Stimulated activated CD8-positive, alpha-beta memory T cell treated with anti-CD3 and anti-CD28 coated beads, Interleukin-4, amount 100 ng/mL, for 1 hour (primary cell): Measurements from ENCODE around the gene SELP.
"Not testable (repeated sequence)": the region's sequence is repeated elsewhere in the genome, so short reads cannot be mapped to it uniquely, and the experiment has no call there.

Source experiments
- DNase-seq, 2 donors: peaks; one replicate each; pipeline ENCODE4 v3.0.0-alpha.2; 2020; ENCODE audit warnings: low read depth in 2 of 2, low spot score in 1 of 2

SELP gene

DNA sequence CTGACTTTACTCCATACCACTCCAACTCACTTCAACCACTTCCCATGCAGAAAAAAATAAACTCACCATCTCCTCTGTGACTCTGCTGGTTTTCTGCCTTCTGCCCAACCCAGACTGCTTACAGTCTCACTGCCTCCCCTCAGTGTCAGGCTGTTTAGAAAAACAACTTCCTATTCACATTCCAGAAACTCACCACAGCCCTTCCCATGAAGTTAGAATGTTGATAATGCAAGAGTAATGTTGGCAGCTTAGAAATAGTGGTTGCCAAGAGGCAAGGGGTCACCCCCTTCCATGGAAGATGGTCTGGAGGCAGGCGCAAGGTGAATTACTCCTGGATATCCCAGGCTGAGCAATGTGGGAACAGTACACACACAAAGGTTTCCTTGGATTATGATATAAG lies at the start of gene SELP:
Gene SELP (minus strand): TSS at position 119 of the 400 bp plus-strand sequence. CDS start 50 bp downstream, at position 69.
- DNase-seq, result no peak

DNA sequence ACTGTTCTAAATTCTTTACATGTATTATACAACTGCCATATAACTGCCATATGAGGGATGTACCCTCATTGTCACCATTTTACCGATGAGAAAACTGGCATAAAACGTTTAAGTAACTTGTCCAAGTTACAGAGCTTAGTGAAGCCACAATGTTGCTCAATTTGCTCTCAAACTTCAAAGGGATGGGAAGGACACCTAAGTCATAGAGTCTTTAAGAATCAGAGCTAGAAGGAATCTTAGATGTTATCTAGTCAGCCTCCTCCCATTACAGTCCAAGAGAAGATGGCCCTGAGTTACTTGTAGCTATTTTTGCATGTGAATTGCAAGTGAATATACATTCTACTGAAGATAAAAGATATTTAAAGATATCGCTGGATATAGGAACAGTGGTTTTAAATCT lies 49.8 kb upstream of the SELP start:
- DNase-seq, result no peak

DNA sequence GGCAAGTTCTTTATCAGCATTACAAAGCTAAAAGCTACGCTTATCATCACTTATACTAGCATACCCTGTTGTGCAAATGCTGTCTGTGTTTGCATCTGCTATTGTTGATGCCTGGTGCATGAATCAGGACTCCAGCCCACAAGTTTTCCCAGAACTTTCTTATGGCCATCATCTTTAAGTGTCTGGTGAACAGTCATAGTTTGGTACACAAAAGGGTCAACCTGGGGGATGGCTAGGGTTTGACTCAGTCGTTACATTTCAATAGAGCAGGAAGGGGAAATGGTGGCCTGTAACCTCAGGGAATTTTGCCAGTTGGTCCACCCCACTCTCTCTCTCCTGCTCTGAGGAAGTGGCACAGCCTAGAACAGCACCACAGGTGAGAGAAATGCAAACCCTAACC lies 46.1 kb upstream of the SELP start:
- no peak for DNase-seq

DNA sequence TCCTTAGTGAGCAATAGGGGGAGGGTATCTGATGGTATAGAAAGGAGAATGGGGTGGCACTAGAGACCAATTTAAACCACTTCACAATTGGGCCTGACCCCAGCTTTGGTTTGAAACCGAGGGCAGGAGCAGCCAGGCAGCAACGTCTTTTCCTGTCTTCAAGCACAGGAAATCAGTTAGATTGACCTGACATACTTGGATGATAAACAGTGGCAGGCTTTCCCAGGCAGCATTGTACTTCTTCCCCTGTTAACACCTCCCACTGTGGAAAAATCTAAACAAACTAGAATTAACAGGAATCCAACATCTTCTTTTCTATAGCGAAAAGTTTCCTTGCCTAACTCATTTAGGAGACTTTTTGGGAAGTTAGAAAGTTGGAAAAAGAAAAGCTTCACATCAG lies 40.9 kb upstream of the SELP start:
- no peak for DNase-seq

DNA sequence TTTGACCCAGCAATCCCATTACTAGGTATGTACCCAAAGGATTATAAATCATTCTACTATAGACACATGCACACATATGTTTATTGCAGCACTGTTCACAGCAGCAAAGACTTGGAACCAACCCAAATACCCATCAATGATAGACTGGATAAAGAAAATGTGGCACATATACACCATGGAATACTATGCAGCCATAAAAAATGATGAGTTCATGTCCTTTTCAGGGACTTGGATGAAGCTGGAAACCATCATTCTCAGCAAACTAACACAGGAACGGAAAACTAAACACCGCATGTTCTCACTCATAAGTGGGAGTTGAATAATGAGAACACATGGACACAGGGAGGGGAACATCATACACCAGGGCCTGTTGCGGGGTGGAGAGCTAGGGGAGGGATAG lies 40.3 kb upstream of the SELP start:
- not testable (repeated sequence) for DNase-seq

DNA sequence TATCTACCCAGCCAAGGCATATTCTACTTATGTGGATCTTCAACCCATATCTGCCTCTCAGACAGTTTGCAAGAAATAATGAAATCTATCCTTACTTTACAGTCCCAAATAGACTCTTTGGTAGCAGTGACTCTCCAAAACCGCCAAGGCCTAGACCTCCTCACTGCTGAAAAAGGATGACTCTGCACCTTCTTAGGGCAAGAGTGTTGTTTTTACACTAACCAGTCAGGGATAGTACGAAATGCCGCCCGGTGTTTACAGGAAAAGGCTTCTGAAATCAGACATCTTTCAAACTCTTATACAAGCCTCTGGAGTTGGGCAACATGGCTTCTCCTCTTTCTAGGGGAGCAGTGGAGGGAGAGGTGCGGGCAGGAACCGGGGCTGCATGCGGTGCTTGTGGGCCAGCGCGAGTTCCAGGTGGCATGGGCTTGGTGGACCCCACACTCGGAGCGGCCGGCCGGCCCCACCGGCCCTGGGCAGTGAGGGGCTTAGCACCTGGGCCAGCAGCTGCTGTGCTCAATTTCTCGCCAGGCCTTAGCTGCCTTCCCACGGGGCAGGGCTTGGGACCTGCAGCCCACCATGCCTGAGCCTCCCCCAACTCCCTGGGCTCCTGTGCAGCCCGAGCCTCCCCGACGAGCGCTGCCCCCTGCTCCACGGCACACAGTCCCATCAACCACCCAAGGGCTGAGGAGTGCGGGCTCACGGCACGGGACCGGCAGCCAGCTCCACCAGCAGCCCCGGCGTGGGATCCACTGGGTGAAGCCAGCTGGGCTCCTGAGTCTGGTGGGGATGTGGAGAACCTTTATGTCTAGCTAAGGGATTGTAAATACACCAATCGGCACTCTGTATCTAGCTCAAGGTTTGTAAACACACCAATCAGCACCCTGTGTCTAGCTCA lies 38.0 kb upstream of the SELP start:
- not testable (repeated sequence) for DNase-seq

DNA sequence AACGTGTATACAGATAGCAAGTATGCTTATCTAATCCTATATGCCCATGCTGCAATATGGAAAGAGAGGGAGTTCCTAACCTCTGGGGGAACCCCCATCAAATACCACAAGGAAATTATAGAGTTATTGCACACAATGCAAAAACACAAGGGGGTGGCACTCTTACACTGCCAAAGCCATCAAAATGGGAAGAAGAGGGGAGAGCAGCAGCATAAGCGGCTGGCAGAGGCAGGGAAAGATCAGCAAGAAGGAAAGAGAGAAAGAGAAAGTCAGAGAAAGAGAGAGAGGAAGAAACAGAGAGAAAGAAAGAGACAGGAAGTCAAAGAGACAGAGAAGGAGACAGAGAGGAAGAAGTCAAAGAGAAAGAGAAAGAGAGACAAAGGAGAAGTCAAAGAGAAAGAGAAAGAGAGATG lies 37.3 kb upstream of the SELP start:
- DNase-seq, result not testable (repeated sequence)

DNA sequence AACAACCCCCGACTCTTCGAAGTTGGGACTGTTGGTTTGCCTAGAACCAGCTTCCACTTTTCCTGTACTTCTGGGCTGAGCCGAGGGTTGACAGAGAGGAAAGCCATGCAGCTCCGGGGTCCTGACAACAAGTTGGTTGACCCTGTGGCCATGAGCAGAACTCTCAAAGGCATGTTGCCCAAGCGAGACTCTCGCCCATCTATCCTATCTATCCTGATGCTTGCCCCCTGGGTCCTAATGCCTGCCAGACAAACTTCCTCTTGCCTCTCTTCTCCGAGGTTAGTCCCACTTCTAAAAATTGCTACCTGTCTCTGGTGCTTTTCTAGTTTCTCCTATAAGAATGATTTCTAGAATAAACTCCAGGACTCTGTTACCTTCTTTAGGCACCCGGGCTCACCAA lies 32.8 kb upstream of the SELP start:
- DNase-seq, result not testable (repeated sequence)

DNA sequence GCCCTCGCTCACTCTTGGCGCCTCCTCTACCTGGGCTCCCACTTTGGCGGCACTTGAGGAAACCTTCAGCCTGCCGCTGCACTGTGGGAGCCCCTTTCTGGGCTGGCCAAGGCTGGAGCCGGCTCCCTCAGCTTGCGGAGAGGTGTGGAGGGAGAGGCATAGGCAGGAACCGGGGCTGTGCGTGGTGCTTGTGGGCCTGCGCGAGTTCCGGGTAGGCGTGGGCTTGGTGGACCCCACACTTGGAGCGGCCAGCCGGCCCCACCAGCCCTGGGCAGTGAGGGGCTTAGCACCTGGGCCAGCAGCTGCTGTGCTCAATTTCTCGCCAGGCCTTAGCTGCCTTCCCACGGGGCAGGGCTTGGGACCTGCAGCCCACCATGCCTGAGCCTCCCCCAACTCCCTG lies 31.1 kb upstream of the SELP start:
- DNase-seq, result not testable (repeated sequence)

DNA sequence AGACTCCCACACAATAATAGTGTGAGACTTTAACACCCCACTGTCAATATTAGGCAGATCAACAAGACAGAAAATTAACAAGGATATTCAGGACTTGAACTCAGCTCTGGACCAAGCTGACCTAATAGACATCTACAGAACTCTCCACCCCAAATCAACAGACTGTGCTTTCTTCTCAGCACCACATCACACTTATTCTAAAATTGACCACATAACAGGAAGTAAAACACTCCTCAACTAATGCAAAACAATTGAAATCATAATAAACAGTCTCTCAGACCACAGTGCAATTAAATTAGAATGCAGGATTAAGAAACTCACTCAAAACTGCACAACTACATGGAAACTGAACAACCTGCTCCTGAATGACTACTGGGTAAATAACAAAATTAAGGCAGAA lies 28.9 kb upstream of the SELP start:
- DNase-seq, result not testable (repeated sequence)

DNA sequence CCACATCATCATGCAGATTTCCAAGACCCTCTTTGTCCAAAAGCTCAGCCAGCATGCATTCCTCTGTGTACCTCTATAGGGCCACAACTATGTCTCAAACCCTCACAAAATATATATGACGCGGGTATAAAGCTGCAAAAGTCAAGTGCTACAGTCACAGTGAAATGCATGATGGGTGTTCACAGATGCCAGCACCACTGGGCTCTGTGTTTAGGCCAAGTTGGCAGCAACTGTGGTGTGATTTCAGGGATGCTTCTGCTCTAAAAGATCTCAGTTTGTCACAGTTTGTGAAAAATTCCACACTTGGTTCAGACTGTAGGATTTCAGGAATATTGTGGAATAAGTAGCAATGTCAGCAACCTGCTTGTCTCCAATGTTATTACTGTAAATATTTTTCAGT lies 23.9 kb upstream of the SELP start:
- DNase-seq, result no peak

DNA sequence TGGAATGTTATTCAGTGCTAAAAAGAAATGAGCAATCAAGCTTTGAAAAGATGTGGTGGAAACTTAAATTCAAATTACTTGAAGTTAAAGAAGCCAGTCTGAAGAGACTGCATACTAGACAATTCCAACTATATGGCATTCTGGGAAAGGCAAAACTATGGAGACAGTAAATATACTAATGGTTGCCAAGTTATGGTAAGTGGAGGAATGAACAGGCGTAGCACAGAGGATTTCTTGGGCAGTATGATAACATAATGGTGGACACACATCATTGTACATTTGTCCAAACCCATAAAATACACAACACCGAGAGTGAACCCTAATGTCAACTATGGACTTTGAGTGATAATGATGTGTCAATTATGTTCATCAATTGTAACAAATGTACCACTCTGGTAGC lies 21.1 kb upstream of the SELP start:
- no peak for DNase-seq

DNA sequence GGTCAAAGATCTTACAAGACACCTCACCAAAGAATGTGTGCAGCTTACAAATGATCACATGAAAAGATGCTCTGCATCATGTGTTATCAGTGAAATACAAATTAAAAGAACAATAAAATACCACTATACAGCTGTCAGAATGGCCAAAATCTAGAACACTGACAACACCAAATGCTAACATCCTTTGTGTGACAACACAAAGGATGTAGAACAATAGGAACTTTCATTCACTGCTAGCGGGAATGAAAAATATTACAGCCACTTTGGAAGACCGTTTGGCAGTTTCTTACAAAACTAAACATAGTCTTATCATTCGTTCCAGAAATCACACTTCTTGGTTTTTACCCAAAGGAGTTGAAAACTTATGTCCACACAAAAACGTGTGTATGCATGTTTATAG lies 20.6 kb upstream of the SELP start:
- no peak for DNase-seq

DNA sequence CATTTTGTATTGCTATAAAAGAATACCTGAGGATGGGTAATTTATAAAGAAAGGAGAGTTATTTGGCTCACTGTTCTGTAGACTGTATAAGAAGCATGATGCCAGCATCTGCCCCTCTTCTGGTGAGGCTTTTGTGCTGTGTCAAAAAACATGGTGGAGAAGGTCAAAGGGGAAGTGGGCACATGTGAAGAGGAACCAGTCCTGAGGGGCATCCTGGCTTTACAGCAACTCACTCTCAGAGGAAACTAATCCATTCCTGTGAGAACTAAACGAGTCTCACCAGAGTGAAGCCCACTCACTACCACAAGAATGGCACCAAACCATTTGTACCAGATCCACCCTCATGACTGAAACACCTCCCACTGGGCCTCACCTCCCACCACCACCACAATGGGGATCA lies 18.8 kb upstream of the SELP start:
- no peak for DNase-seq

DNA sequence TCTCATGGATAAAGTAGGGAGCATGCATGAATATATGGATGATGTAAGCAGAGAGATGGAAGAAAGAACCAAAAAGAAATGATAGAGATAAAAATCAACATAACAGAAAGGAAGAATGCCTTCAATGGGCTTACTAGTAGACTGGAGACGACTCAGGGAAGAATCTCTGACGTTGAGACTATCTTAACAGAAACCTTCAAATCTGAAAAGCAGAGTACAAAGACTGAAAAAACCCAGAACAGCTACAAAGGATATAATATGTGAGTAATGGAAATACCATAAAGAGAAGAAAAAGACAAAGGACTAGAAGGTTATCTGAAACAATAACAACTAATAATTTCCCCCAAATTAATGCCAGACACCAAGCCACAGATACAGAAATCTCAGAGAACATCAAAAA lies 18.3 kb upstream of the SELP start:
- no peak for DNase-seq

DNA sequence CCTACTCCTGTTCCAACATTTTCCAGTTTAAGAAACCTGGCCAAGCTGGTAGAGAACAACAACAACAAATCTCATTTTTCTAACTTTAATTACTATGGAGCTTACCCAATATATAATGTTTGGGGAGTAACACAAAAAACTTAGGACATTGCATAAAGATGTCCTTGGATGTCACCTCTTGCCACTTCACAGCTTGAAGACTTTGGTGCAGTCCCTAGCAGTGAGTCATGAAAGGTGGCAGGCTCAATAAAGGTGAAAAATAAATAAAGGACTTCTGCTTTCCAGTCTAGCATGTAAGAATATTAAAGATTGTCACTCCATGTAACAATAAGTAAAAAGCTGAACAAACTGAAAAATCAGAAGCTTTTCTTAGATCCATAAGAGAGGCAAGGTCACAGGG lies 17.6 kb upstream of the SELP start:
- no peak for DNase-seq

DNA sequence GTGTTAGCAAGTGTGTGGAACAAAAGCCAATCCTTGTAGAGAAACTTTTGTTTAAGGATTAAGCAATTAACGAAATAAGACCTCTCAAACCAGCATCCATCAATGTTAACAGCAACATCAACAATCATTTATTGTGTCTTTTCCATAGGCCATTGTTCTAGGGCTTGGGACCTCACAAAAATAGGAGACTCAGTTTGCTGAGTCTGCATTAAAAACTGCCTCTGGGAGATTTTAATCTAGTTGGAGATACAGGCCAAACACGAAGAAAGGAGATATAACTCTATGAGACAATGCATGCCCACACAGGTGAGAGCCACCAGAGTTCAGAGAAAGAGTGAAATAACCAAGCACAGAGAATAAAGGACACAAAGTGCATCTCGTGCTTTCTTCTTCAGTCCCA lies 14.4 kb upstream of the SELP start:
- DNase-seq, result no peak

DNA sequence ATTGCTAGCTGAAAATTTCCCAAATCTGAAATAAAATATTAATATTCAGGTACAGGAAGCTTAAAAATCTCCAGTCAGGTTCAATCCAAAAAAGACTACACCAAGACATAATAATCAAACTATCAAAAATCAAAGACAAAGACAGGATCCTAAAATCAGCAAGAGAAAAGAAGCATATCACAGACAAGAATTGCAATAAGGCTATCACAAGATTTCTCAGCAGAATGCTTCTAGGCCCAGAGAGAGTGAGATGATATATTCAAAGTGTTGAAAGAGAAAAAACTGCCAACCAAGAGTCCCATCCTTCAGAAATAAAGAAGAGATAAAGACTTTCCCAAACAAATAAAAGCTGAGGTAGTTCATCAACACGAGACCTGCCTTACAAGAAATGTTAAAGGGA lies 5.0 kb upstream of the SELP start:
- DNase-seq, result no peak

DNA sequence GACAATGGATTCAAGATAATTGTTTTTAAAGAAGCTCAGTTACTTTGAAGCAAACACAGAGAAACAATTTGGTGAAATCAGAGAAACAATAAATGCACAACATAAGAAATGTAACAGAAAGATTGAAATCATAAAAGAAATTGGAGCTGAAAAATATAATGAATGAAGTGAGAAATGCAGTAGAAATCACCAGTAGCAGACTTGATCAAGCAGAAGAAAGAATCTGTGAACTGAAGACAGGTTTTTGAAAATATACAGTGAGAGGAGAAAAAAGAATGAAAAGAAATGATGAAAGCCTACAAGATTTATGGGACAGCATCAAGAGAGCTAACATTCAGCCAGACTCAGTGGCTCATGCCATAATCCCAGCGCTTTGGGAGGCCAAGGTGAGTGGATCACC lies 4.2 kb upstream of the SELP start:
- DNase-seq, result no peak

DNA sequence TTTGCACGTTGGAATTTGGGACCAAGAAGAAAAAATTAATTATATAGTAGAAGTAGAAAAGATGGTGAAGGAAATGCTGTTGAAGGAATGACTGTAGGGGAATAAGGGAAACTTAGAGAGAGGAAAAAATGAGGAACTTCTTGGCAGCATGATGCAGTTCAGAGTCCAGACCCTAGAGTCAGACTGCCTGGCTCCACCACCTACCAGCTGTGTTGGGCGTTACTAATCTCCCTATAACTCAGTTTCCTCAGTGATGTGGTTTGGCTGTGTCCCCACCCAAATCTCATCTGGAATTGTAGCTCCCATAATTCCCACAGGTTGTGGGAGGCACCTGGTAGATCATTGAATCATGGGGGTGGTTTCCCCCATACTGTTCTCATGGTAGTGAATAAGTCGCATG lies 1.3 kb upstream of the SELP start:
- no peak for DNase-seq

DNA sequence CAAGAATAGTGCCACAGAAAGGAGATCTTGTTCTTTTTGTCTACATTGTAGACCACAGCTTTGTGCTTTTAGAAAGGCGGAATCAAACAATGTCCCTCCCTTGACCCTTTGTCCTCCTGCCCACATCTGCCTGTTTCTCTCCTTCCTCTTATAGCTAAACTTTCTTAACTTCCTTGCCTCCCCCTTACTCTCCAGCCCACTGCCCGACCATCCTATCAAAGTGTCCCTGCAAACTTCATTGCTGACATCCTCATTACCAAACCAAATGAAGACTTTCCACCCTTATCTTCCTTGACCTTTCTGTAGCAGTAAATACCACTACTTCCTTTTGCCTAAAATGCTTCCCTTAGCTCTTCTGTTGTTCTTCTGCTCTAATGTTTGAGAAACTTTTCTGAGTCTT lies 5.0 kb downstream of the SELP start:
- DNase-seq, result no peak

DNA sequence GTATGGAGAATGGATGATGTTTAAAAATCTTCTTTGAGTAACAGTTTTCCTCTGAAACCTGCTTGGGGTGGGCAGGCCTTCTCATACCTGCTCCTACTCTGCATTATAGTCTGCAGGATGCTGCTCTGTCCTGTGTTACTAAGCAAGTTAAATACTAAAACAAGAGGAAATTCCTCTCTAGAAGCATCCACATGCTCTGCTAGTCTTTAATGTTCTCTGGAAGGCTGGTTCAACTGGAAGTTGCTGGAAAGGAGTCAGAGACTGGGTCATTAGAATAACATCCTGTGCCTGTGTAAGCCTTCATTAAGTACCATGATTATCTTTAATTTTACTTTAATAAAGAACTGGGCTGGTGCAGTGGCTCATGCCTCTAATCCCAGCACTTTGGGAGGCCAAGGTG lies 5.8 kb downstream of the SELP start:
- no peak for DNase-seq
